Colonic mucosa (tissue), 4 donors: ENCODE measurements around the gene CYGB. TPM values are rescaled to one million over a fixed set of nuclear protein-coding genes. Genes with fewer than 3 reads are reported as not detected.
"Not testable (repeated sequence)": the region's sequence is repeated elsewhere in the genome, so short reads cannot be mapped to it uniquely, and the experiment has no call there.

ENCODE experiments used
- DNase-seq: peaks from one replicate; pipeline ENCODE4 v3.0.0-alpha.2; 2020
- H3K27ac ChIP-seq: fragments of 200-600 bp; one replicate; pipeline ENCODE4 v1.8.0; 2021
- H3K27me3 ChIP-seq: fragments of 200-600 bp; one replicate; pipeline ENCODE4 v1.8.0; 2021
- H3K36me3 ChIP-seq: fragments of 200-600 bp; one replicate; pipeline ENCODE4 v1.8.0; 2021
- H3K4me1 ChIP-seq: fragments of 200-600 bp; one replicate; pipeline ENCODE4 v1.8.0; 2021; ENCODE audit warnings: mild to moderate bottlenecking
- H3K4me3 ChIP-seq: fragments of 200-600 bp; one replicate; pipeline ENCODE4 v1.8.0; 2021
- H3K9ac ChIP-seq, 2 donors: one replicate each; pipeline ENCODE4 v1.7.0; 2013; ENCODE audit warnings: control low read depth in 2 of 2, low read depth in 2 of 2, low read length in 2 of 2
- H3K9me3 ChIP-seq: fragments of 200-600 bp; one replicate; pipeline ENCODE4 v1.8.0; 2021
- intact Hi-C: fragments of 100-400 bp; cut with DNase I; formaldehyde crosslinking; loops from one replicate; pipeline ENCODE4 v1.14.1; 2022
- total RNA-seq, 2 donors: library from RNA; stranded (reverse); fragmentation: NEBNext Ultra II Directional in 1 of 2; extraction: Animal tissue kit (Norgen Biotek cat#: 25700) in 1 of 2; gene quantifications; one replicate each; pipeline ENCODE4 v1.2.1, GENCODE V29; 2021
- TF ChIP-seq, protein P1 (sequence below): fragments of 200-600 bp; IDR thresholded peaks from one replicate; pipeline ENCODE4 v1.8.0; 2022; ENCODE audit warnings: antibody characterized with exemption, mild to moderate bottlenecking
- donor health status: healthy.
- donor health status: DM: no; HTN: no; CAD: no.
- donor health status: DM: no; HTN: no; CAD: no.

Gene CYGB
- total RNA-seq, 2 donors from 2014 or later, result 4.7 to 9.9 TPM

DNA sequence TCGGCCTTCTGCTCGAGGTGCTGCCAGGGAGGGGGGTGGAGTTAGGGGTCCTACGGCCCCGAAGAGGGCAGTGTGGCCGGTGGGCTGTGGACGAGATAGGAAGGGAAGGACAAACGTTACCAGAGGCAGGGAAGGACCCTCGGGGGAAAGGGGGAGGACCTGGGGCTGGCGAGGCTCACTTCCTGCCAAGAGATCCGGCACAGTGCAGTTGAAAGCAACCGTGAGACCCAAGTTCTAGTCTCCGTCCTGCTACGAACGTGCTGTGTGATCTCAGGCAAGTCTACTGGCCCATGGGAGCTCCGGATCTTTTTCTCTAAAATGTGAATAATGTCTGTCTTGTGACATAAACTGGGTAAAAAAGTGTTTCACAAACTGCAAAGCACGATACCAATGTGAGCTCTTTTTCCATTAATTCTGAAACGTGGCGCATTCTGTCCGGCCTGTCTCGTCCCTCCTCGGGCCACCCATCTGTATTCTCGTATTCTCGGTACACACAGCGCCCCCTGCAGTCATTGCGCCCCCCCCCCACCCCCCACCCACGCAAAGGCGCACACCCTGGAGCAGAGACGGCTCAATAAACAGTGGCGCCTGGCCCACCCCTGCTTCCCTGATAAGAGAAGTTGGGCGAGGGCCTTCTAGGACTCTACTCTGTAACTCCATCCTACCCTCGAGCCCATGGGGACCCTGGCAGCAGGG, 8.8 kb downstream of the CYGB start:
- Histone ChIP-seq H3K27me3 (no peaks in the 10 kb centered on the region), H3K27ac (peak overlapping the region; percentile 74), H3K36me3 (no peaks in the 10 kb centered on the region), H3K4me1 (peaks cover 21% of the 10 kb centered on the region), H3K9me3 (no peaks in the 10 kb centered on the region), H3K9ac (peak overlapping the region; percentile 48 to 51), H3K4me3 (no peak overlapping the region)
- DNase-seq, result no peak
- intact Hi-C loops, result loop anchor here (10.0 kb wide), 1 partner anchor 156 kb away; no protein-coding TSS in a partner anchor
- TF ChIP-seq, protein P1, sequence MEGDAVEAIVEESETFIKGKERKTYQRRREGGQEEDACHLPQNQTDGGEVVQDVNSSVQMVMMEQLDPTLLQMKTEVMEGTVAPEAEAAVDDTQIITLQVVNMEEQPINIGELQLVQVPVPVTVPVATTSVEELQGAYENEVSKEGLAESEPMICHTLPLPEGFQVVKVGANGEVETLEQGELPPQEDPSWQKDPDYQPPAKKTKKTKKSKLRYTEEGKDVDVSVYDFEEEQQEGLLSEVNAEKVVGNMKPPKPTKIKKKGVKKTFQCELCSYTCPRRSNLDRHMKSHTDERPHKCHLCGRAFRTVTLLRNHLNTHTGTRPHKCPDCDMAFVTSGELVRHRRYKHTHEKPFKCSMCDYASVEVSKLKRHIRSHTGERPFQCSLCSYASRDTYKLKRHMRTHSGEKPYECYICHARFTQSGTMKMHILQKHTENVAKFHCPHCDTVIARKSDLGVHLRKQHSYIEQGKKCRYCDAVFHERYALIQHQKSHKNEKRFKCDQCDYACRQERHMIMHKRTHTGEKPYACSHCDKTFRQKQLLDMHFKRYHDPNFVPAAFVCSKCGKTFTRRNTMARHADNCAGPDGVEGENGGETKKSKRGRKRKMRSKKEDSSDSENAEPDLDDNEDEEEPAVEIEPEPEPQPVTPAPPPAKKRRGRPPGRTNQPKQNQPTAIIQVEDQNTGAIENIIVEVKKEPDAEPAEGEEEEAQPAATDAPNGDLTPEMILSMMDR, result no peak

DNA sequence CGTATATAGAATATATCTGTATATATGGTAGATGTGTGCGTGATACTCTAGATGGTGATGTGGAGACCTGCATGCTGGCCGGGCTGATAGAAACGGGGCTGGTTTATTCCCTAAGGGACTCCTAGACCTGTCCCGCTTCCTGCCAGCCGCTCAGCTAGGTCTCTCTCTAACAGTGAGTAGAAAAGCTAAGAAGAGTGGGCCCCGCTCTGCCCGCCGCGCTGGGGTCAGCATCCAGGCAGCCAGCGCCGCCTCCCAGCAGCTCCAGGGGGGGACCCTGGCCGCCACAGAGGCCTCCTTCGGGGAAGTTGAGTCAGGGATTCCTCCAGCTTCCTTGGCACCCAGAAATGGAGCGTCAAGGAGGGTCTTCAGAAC, 9.4 kb downstream of the CYGB start:
- H3K4me3 ChIP-seq, result no peak overlapping the region
- peaks cover 24% of the 10 kb centered on the region for H3K4me1 ChIP-seq
- no peaks in the 10 kb centered on the region for H3K36me3 ChIP-seq
- peak overlapping the region; percentile 40 to 51 for H3K9ac ChIP-seq
- DNase-seq, result no peak
- intact Hi-C loops, result loop anchor here (10.0 kb wide), 1 partner anchor 157 kb away; no protein-coding TSS in a partner anchor
- H3K9me3 ChIP-seq, result no peaks in the 10 kb centered on the region
- H3K27me3 ChIP-seq, result no peaks in the 10 kb centered on the region
- H3K27ac ChIP-seq, result peak overlapping the region; percentile 74
- TF ChIP-seq, protein P1, result no peak

- Histone ChIP-seq H3K9me3 (no peaks in the 10 kb centered on the region), H3K4me1 (peaks cover 27% of the 10 kb centered on the region), H3K9ac (no peak overlapping the region), H3K4me3 (no peak overlapping the region), H3K27me3 (no peaks in the 10 kb centered on the region), H3K36me3 (no peaks in the 10 kb centered on the region), H3K27ac (peak overlapping the region; percentile 74)
- intact Hi-C loops, result loop anchor here (10.0 kb wide), 1 partner anchor 157 kb away; no protein-coding TSS in a partner anchor
- TF ChIP-seq, protein P1, result no peak
- no peak for DNase-seq
These were observed 9.9 kb downstream of the CYGB start for GRCh38 chr17:76527430-76528111.

GRCh38 chr17:76527016-76527415, 10.5 kb downstream of the CYGB start:
- not testable (repeated sequence) for H3K4me3 ChIP-seq, H3K9ac ChIP-seq, H3K27me3 ChIP-seq, H3K9me3 ChIP-seq, DNase-seq, H3K36me3 ChIP-seq, H3K27ac ChIP-seq
- H3K4me1 ChIP-seq, result peaks cover 27% of the 10 kb centered on the region
- intact Hi-C loops, result loop anchor here (10.0 kb wide), 1 partner anchor 158 kb away; no protein-coding TSS in a partner anchor

DNA sequence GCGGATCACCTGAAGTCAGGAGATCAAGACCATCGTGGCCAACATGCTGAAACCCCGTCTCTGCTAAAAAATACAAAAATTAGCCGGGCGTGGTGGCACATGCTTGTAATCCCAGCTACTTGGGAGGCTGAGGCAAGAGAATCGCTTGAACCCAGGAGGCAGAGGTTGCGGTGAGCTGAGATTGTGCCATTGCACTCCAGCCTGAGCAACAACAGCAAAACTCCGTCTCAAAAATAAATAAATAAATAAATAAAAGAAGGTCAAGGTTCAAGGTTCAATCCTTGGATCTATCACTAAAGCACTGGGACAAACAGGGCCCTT, 12.0 kb downstream of the CYGB start:
- not testable (repeated sequence) for H3K27ac ChIP-seq, H3K9ac ChIP-seq, DNase-seq, H3K27me3 ChIP-seq, H3K4me3 ChIP-seq, H3K36me3 ChIP-seq, H3K9me3 ChIP-seq
- intact Hi-C loops, result loop anchor here (10.0 kb wide), 1 partner anchor 159 kb away; no protein-coding TSS in a partner anchor
- peaks cover 27% of the 10 kb centered on the region for H3K4me1 ChIP-seq

DNA sequence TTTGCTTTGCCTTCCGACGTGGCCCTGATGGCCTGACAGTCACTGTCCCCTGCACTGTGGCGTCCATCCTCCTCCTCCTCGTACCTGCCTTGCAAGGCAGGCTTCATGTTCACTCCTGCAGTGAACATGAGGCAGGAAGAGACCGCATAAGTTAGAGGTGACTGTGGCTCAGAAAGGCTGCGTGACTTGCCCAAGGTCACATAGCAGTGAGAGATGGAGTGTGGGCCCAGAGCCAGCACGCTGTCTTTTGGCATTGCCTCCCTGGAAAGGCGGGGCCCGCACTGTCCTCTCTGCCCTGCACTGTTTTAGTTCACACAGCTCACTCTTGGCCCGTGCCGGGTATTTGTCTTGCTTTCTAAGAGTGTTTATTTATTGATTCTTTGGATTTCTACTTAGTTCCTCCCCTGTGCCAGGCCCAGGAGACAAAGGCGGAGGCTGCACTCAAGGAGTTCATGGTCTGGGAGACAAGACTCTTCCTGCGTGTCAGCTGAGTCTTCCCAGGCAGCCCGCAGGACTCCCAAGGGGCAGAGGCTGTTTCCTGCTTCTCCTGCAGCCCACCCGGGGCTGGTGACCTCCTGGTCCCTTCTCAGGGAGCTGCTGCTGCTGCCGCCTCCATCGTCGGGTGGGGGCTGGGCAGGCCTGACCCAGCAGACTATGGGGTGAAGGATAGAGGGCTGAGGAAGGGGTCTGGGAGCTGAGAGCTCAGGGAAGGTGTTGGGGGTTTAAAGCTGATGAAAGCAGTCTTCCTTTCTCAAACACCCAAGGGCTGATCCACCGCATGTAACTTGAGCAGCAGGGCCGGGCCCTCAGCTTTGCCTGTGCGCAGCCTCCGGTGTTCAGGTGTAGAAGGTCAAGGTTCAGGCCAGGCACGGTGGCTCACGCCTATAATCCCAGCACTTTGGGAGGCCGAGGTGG, 12.7 kb downstream of the CYGB start:
- TF ChIP-seq, protein P1, result no peak
- H3K9me3 ChIP-seq, result no peaks in the 10 kb centered on the region
- peaks cover 23% of the 10 kb centered on the region for H3K4me1 ChIP-seq

More for the DNA sequence above, 12.7 kb downstream of the CYGB start:
- no peak overlapping the region for H3K4me3 ChIP-seq
- H3K27me3 ChIP-seq, result no peaks in the 10 kb centered on the region
- intact Hi-C loops, result loop anchor here (5.0 to 10.0 kb wide), 2 partner anchors 97 to 160 kb away; no protein-coding TSS in a partner anchor
- peak; percentile 69 for DNase-seq
- H3K9ac ChIP-seq, result peak overlapping the region; percentile 24 to 34
- H3K27ac ChIP-seq, result no peak overlapping the region
- H3K36me3 ChIP-seq, result no peaks in the 10 kb centered on the region
